HepG2 (cell line): Measurements from ENCODE around the gene KATNAL2. TPM values are rescaled to one million over a fixed set of nuclear protein-coding genes. Genes with fewer than 3 reads are reported as not detected.

Experiments used
- ATAC-seq: fragments of 200-7000 bp; cut with Tn5 transposase; 3 replicates; pipeline ENCODE4 v1.9.1; 2020; ENCODE audit warnings: mild to moderate bottlenecking, moderate library complexity
- BruUV-seq: library from RNA; stranded (reverse); fragments of 400-500 nt; replicated peaks from 2 replicates; lab custom pipeline; 2021; lab: Mats Ljungman, UMichigan
- CTCF ChIA-PET: fragments of 300-600 bp; formaldehyde crosslinking; extraction: SDS; loops from one replicate; lab custom pipeline; 2021; ENCODE audit warnings: low total read pairs, inconsistent platforms, low intra/inter-chr PET ratio; lab: Yijun Ruan, JAX
- POLR2A ChIA-PET: fragments of 350-600 bp; sonication (Branson Sonifier 250); formaldehyde crosslinking; loops from one replicate; lab custom pipeline; 2020; ENCODE audit warnings: antibody characterized with exemption, inconsistent platforms; lab: Yijun Ruan, JAX
- DNase-seq: peaks from one replicate; pipeline ENCODE4 v3.0.0-alpha.2; 2015; ENCODE audit warnings: low spot score
- FAIRE-seq: peaks from 3 replicates; lab custom pipeline; 2011; peaks lifted over from hg19 to GRCh38; lab: Jason Lieb, UNC
- H2AFZ ChIP-seq: one replicate; pipeline ENCODE4 v1.6.1; 2011; ENCODE audit warnings: low read length, inconsistent platforms
- H3K27ac ChIP-seq: fragments of 300-600 bp; 3 replicates; pipeline ENCODE4 v1.8.0; 2011; ENCODE audit warnings: mixed run types, mild to moderate bottlenecking, mixed read lengths, low read length, inconsistent platforms; ENCODE audit not compliant: insufficient read depth; ENCODE audit errors: extremely low read length
- H3K27me3 ChIP-seq, 2 experiments: fragments of 200-600 bp in 1 of 2; 2 replicates in 1 of 2; 3 replicates in 1 of 2; pipeline versions ENCODE4 v1.6.0 to v1.8.0; 2011; ENCODE audit warnings: low read length in 2 of 2, mild to moderate bottlenecking in 2 of 2, moderate library complexity in 2 of 2, inconsistent platforms in 1 of 2; ENCODE audit not compliant: insufficient read depth in 2 of 2, control insufficient read depth in 1 of 2
- H3K36me3 ChIP-seq, 2 experiments: fragments of 200-600 bp in 1 of 2; replicated peaks in 1 of 2; 2 replicates in 1 of 2; 3 replicates in 1 of 2; pipeline versions ENCODE4 v1.5.1 to v1.8.0; 2011; ENCODE audit warnings: low read length in 2 of 2, inconsistent platforms in 1 of 2; ENCODE audit not compliant: insufficient read depth in 2 of 2, control insufficient read depth in 1 of 2
- H3K4me1 ChIP-seq: 2 replicates; pipeline ENCODE4 v1.5.1; 2012; ENCODE audit warnings: low read length, inconsistent platforms; ENCODE audit not compliant: insufficient read depth
- H3K4me2 ChIP-seq: 2 replicates; pipeline ENCODE4 v1.6.0; 2011; ENCODE audit warnings: low read depth, low read length, inconsistent platforms
- H3K4me3 ChIP-seq, 3 experiments: fragments of 200-600 bp in 1 of 3; sonication (generic), shearing (Covaris generic) in 1 of 3; replicated peaks in 1 of 3; 2 replicates each; pipeline ENCODE4 v1.5.1; 2011 to 2016; ENCODE audit warnings: low read length in 3 of 3, inconsistent platforms in 2 of 3, low read depth in 2 of 3, mild to moderate bottlenecking in 2 of 3, control low read depth in 1 of 3, mixed read lengths in 1 of 3; ENCODE audit not compliant: insufficient read depth in 1 of 3
- H3K79me2 ChIP-seq: one replicate; pipeline ENCODE4 v1.6.1; 2011; ENCODE audit warnings: low read length, inconsistent platforms; ENCODE audit not compliant: insufficient read depth
- H3K9ac ChIP-seq: 2 replicates; pipeline ENCODE4 v1.6.0; 2011; ENCODE audit warnings: mild to moderate bottlenecking, low read depth, low read length, inconsistent platforms; ENCODE audit not compliant: insufficient read depth
- H3K9me3 ChIP-seq: 2 replicates; pipeline ENCODE4 v1.5.1; 2012; ENCODE audit warnings: mild to moderate bottlenecking, low read length
- H4K20me1 ChIP-seq: 2 replicates; pipeline ENCODE4 v1.6.0; 2011; ENCODE audit warnings: inconsistent platforms, mild to moderate bottlenecking, low read length, moderate library complexity; ENCODE audit not compliant: insufficient read depth
- GABPB1 ChIP-seq: IDR thresholded peaks from 2 replicates; pipeline ENCODE4 v1.6.1; 2016; ENCODE audit warnings: mild to moderate bottlenecking, missing genetic modification reagents, moderate library complexity, missing compliant biosample characterization
- HNRNPLL ChIP-seq: fragments of 200-400 bp; formaldehyde crosslinking; IDR thresholded peaks from 2 replicates; pipeline ENCODE4 v1.6.1; 2017; ENCODE audit warnings: mild to moderate bottlenecking, low read depth, low read length; ENCODE audit not compliant: poor library complexity, severe bottlenecking
- HNRNPUL1 ChIP-seq: fragments of 200-400 bp; formaldehyde crosslinking; IDR thresholded peaks from 2 replicates; pipeline ENCODE4 v1.6.1; 2017; ENCODE audit warnings: low read depth, mild to moderate bottlenecking, low read length, moderate library complexity
- IRX3 ChIP-seq: sonication (generic); formaldehyde crosslinking; IDR thresholded peaks from 2 replicates; pipeline ENCODE4 v1.8.1; 2023; ENCODE audit warnings: mild to moderate bottlenecking, low read depth, missing genetic modification reagents, borderline replicate concordance
- PHF20 ChIP-seq: sonication (generic); formaldehyde crosslinking; IDR thresholded peaks from 2 replicates; pipeline ENCODE4 v1.5.0; 2020; ENCODE audit warnings: mild to moderate bottlenecking, missing genetic modification reagents
- STAG1 ChIP-seq: sonication (generic); formaldehyde crosslinking; IDR thresholded peaks from 2 replicates; pipeline ENCODE4 v1.4.0; 2020; ENCODE audit warnings: missing genetic modification reagents
- STAT5B ChIP-seq: sonication (generic); formaldehyde crosslinking; IDR thresholded peaks from 2 replicates; pipeline ENCODE4 v1.4.0; 2020; ENCODE audit warnings: missing genetic modification reagents
- ZNF317 ChIP-seq: sonication (generic); formaldehyde crosslinking; IDR thresholded peaks from 2 replicates; pipeline ENCODE4 v1.5.0; 2020; ENCODE audit warnings: mild to moderate bottlenecking, missing genetic modification reagents
- WGBS: methylation state at CpG from one replicate; pipeline ENCODE4 v1.1.6; 2017; ENCODE audit warnings: low lambda C conversion rate; 5-methylcytosine and 5-hydroxymethylcytosine counted together
- in situ Hi-C: cut with HindIII; loops from 2 replicates; pipeline ENCODE4 v1.10.0; 2017; ENCODE audit warnings: low pct_unique_long_range_greater_than_20kb; ENCODE audit not compliant: extremely low pct_ligation_motif_present
- intact Hi-C: fragments of 100-400 bp; cut with micrococcal nuclease; formaldehyde crosslinking; loops from one replicate; pipeline ENCODE4 v1.10.0; 2022; ENCODE audit not compliant: unreplicated experiment
- polyA plus RNA-seq, 8 experiments: library from polyadenylated mRNA; depleted of rRNA in 3 of 8; stranded (reverse) in 7 of 8; unstranded in 1 of 8; fragments of >200 nt; fragmentation: Illumina TruSeq in 4 of 8; extraction: Trizol in 4 of 8; gene quantifications; 2 replicates each; pipeline versions ENCODE4 v1.2.1 to v1.2.3, GENCODE V29; 2011 to 2016; ENCODE audit warnings: low read depth in 4 of 8, missing spikeins in 1 of 8, mixed read lengths in 1 of 8; ENCODE audit not compliant: insufficient read depth in 1 of 8
- total RNA-seq, 5 experiments: library from RNA; depleted of rRNA; stranded (reverse); fragments of >200 nt; fragmentation: Illumina TruSeq; extraction: Trizol; gene quantifications; 2 replicates each; pipeline ENCODE4 v1.2.3, GENCODE V29; 2016; ENCODE audit warnings: low read depth in 1 of 5
- TF ChIP-seq, protein P1 (sequence below): sonication (generic); formaldehyde crosslinking; IDR thresholded peaks from 2 replicates; pipeline ENCODE4 v1.5.0; 2020; ENCODE audit warnings: missing genetic modification reagents
- TF ChIP-seq, protein P2 (sequence below): sonication (generic); formaldehyde crosslinking; IDR thresholded peaks from 2 replicates; pipeline ENCODE4 v1.5.0; 2020; ENCODE audit warnings: mild to moderate bottlenecking, low read depth, missing genetic modification reagents, borderline replicate concordance

Gene KATNAL2
- total and polyA plus RNA-seq, 2 of the 13 experiments (the other 11 are each of a cell fraction or from before 2014, with no cell fraction given), result not detected

- TF ChIP-seq HNRNPLL, result no peak
- DNase-seq (no peak), FAIRE-seq (no peak), ATAC-seq (no peak)
- H3K4me3 ChIP-seq, result no peak overlapping the region
- peaks cover 3% of the 10 kb centered on the region; the same call in 1 of the 2 replicates for H4K20me1 ChIP-seq
- WGBS, result 96% methylated on average over 3 of the region's 3 CpGs
- H3K27me3 ChIP-seq, result no peaks in the 10 kb centered on the region
- no peak overlapping the region for H3K4me2 ChIP-seq
- H3K79me2 ChIP-seq, result peaks cover 87% of the 10 kb centered on the region
- no peak overlapping the region for H2AFZ ChIP-seq
- H3K4me1 ChIP-seq, result peaks cover 16% of the 10 kb centered on the region
- no peaks in the 10 kb centered on the region for H3K36me3 ChIP-seq
- H3K9me3 ChIP-seq, result no peaks in the 10 kb centered on the region
- BruUV-seq, result no TSS peak
- no peak overlapping the region for H3K9ac ChIP-seq
- POLR2A ChIA-PET, result no interaction called here
- H3K27ac ChIP-seq, result no peak overlapping the region
- CTCF ChIA-PET, result no interaction called here
- intact Hi-C loops, result no loop called here
- in situ Hi-C loops, result no loop called here
These were observed 7.9 kb upstream of the KATNAL2 start for GRCh38 chr18:46909497-46909896.

- CTCF ChIA-PET, result no interaction called here
- Histone ChIP-seq H3K36me3 (no peaks in the 10 kb centered on the region), H2AFZ (no peak overlapping the region), H3K4me3 (no peak overlapping the region)
- intact Hi-C loops, result no loop called here
- FAIRE-seq, result no peak
- DNase-seq, result no peak
- no peak for TF ChIP-seq STAT5B
- no peak for TF ChIP-seq GABPB1 (CRISPR knock-in tag)
- TF ChIP-seq STAG1, result no peak
- TF ChIP-seq PHF20 (CRISPR knock-in tag), result no peak
- TF ChIP-seq ZNF317 (CRISPR knock-in tag), result no peak
- TF ChIP-seq, protein P1, sequence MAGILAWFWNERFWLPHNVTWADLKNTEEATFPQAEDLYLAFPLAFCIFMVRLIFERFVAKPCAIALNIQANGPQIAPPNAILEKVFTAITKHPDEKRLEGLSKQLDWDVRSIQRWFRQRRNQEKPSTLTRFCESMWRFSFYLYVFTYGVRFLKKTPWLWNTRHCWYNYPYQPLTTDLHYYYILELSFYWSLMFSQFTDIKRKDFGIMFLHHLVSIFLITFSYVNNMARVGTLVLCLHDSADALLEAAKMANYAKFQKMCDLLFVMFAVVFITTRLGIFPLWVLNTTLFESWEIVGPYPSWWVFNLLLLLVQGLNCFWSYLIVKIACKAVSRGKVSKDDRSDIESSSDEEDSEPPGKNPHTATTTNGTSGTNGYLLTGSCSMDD (CRISPR knock-in tag), result no peak
- no peak for TF ChIP-seq IRX3 (CRISPR knock-in tag)
- no peak for TF ChIP-seq HNRNPUL1
- TF ChIP-seq, protein P2, sequence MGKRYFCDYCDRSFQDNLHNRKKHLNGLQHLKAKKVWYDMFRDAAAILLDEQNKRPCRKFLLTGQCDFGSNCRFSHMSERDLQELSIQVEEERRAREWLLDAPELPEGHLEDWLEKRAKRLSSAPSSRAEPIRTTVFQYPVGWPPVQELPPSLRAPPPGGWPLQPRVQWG (CRISPR knock-in tag), result no peak
- TF ChIP-seq, all 625 proteins: peak for 0
- WGBS, result 94% methylated on average over 3 of the region's 3 CpGs
- H3K27me3 ChIP-seq, result no peaks in the 10 kb centered on the region
- no TSS peak for BruUV-seq
- POLR2A ChIA-PET, result no interaction called here
- peaks cover 3% of the 10 kb centered on the region; the same call in 1 of the 2 replicates for H4K20me1 ChIP-seq
- H3K4me1 ChIP-seq, result peaks cover 29% of the 10 kb centered on the region
- no peak overlapping the region for H3K27ac ChIP-seq
- H3K79me2 ChIP-seq, result peaks cover 87% of the 10 kb centered on the region
- no peaks in the 10 kb centered on the region for H3K9me3 ChIP-seq
- H3K4me2 ChIP-seq, result no peak overlapping the region
- in situ Hi-C loops, result no loop called here
- no peak for ATAC-seq
- no peak overlapping the region for H3K9ac ChIP-seq
These were observed 6.5 kb upstream of the KATNAL2 start for GRCh38 chr18:46910856-46911255.
